Ectodermal cell (in vitro differentiated cells): ENCODE measurements around the gene TMEM203.
"Not testable (repeated sequence)": the region's sequence is repeated elsewhere in the genome, so short reads cannot be mapped to it uniquely, and the experiment has no call there.

Experiments
- H3K27ac ChIP-seq: 2 replicates; pipeline ENCODE4 v1.7.0; 2013; ENCODE audit warnings: mild to moderate bottlenecking, low read depth, low read length; ENCODE audit not compliant: insufficient read depth, poor library complexity, severe bottlenecking
- H3K27me3 ChIP-seq: 2 replicates; pipeline ENCODE4 v1.7.0; 2013; ENCODE audit warnings: mild to moderate bottlenecking, low read length; ENCODE audit not compliant: insufficient read depth, control insufficient read depth, poor library complexity, severe bottlenecking
- H3K36me3 ChIP-seq: one replicate; pipeline ENCODE4 v1.7.0; 2013; ENCODE audit warnings: low read length; ENCODE audit not compliant: control insufficient read depth, insufficient read depth
- H3K4me1 ChIP-seq: one replicate; pipeline ENCODE4 v1.7.0; 2013; ENCODE audit warnings: low read length; ENCODE audit not compliant: control insufficient read depth, insufficient read depth
- H3K4me3 ChIP-seq: 2 replicates; pipeline ENCODE4 v1.7.0; 2013; ENCODE audit warnings: low read depth, low read length, control low read depth; ENCODE audit not compliant: insufficient read depth
- H3K9me3 ChIP-seq: 2 replicates; pipeline ENCODE4 v1.7.0; 2013; ENCODE audit warnings: mild to moderate bottlenecking, low read length, moderate library complexity; ENCODE audit not compliant: control insufficient read depth
- WGBS, 2 experiments: methylation state at CpG; one replicate each; pipeline ENCODE4 v1.1.7; 2013; ENCODE audit warnings: missing lambda C conversion rate in 2 of 2; 5-methylcytosine and 5-hydroxymethylcytosine counted together

The TMEM203 gene

DNA sequence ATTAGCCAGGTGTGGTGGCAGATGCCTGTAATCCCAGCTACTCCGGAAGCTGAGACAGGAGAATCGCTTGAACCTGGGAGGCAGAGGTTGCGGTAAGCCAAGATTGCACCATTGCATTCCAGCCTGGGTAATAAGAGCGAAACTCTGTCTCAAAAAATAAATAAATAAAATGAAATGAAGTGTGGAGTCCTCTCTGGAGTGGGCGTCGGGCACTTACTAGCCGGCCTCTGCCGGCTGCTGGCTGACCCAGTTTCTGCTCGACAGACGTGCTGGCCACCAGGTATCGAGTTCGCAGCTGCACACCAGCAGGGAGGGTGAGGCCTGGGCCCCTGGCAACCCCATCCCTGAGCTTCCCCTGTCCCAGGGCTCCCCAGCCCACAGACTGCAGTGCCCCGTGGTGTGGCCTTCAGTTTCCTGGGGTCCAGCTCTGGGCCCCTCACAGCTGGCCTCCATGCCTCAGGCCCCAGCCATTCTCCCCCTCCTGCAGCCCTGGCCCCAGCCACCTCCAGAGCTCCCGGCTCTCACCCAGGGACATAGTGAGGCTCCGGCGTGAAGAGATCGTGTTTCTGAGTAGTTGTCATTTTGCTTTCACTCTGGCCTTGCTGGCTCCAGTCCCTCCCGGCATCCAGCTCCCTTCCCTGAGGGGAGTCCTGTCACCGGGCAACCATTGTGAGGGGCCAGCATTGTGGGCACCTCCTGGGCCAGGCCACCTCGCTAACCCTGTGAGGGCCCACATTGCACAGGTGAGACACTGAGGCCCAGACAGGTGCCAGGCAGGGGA lies 41.9 kb upstream of the TMEM203 start:
- 70 to 76% methylated on average over 20 of the region's 20 CpGs for WGBS, 2 experiments
- peaks cover 7% of the 10 kb centered on the region for H3K36me3 ChIP-seq
- peaks cover 43% of the 10 kb centered on the region for H3K4me1 ChIP-seq
- H3K9me3 ChIP-seq: no peaks in the 10 kb centered on the region
- no peaks in the 10 kb centered on the region for H3K27me3 ChIP-seq
- no peak overlapping the region for H3K4me3 ChIP-seq
- H3K27ac ChIP-seq: no peak overlapping the region

GRCh38 chr9:137245450-137246421 lies 40.3 kb upstream of the TMEM203 start:
- Histone ChIP-seq H3K9me3 (no peaks in the 10 kb centered on the region), H3K4me3 (no peak overlapping the region), H3K4me1 (peaks cover 32% of the 10 kb centered on the region), H3K36me3 (peaks cover 7% of the 10 kb centered on the region), H3K27ac (no peak overlapping the region), H3K27me3 (no peaks in the 10 kb centered on the region)
- 91 to 92% methylated on average over 25 of the region's 25 CpGs for WGBS, 2 experiments

DNA sequence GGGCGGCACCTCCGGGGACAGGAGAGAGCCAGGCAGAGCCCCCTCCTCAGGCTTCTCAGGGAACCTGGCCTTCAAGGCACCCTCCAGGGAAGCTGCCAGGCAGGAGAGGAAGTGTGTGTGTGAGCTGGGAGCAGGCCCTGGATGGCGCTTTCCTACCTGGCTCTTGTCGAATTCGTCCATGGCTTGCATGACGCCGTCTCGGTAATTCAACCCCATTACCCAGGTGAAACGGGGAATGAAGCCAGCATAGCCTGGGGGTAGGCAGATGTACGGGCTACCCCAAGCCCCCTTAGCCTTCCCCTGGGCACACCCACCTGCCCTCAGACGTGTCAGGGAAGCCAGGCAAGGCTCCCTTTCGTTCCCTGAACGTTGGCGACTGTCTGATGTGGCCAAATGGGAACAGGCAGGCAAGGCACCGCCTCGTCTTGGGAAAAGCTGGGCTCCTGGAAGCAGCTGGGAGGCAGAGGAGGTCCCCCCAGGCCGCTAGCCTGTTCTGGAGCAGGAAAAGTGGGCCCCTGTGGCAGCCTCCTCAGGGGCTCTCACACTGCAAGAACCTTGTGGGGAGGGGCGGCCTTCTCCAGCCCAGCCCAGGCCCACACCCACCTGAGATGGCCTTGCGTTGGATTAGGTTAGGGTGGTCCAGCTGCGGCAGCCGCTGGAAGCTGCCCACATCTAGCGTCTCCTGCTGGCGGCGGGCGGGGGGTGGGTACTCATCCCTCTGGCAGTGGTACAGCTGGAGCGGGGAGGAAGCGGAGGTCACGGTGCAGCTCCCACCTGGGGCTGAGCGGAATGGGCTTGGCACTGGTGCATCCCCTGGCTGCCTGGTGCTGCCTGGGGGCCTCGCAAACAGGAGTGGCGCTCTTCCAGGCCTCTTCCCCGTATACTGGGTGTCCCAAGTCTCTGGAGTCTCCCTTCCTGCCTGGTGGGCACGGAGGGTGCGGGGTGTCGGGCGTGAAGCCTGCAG lies 39.3 kb upstream of the TMEM203 start:
- no peak overlapping the region for H3K27ac ChIP-seq
- no peak overlapping the region for H3K4me3 ChIP-seq

DNA sequence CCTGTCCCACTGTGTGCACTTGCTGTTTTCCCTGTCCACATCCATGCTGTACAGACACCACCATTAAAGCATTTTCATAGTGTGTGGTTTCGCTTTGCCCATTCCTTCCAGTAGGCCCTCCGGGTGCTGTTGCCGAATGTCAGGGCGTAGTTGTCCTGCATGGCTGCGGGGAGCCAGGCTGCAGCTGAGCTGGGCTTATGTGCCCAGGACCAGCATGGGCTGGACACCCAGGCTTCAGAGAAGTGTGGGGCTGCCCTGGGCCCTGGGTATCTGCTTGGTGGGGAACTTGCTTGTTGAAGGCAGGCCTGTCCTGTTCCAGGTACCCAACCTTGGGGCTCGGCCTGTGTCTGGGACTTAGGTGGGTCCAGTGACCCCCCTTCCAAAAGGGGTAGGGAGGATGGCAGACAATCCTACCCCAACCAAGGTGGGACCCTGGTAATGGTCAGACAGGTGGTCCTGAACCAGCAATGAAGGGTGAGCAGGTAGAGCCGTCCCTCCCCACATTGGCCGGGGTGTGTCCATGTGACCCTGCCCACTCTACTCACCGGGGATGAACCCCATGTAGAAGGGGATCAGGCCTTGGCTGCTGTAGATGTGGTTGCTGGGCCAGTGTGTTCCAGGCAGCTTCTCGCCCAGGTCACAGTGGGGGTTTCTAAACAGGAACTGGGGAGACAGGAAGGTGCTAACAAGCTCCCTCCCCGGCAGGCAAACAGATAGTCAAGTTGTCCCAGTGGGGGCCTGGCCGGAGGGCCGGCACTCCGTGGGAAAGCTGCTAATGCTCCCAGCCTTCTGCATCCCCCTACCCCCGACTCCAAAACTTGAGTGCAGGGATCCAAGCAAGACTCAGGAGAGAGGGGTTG lies 38.4 kb upstream of the TMEM203 start:
- H3K36me3 ChIP-seq: peaks cover 7% of the 10 kb centered on the region
- 75 to 80% methylated on average over 15 of the region's 15 CpGs for WGBS, 2 experiments
- no peaks in the 10 kb centered on the region for H3K9me3 ChIP-seq
- H3K4me3 ChIP-seq: no peak overlapping the region
- H3K27me3 ChIP-seq: no peaks in the 10 kb centered on the region
- H3K27ac ChIP-seq: no peak overlapping the region
- peaks cover 34% of the 10 kb centered on the region for H3K4me1 ChIP-seq

More for the DNA sequence above, 39.3 kb upstream of the TMEM203 start:
- Histone ChIP-seq H3K9me3 (no peaks in the 10 kb centered on the region), H3K36me3 (peaks cover 7% of the 10 kb centered on the region), H3K4me1 (peaks cover 29% of the 10 kb centered on the region), H3K27me3 (no peaks in the 10 kb centered on the region)
- WGBS, 2 experiments: 75 to 77% methylated on average over 36 of the region's 36 CpGs

DNA sequence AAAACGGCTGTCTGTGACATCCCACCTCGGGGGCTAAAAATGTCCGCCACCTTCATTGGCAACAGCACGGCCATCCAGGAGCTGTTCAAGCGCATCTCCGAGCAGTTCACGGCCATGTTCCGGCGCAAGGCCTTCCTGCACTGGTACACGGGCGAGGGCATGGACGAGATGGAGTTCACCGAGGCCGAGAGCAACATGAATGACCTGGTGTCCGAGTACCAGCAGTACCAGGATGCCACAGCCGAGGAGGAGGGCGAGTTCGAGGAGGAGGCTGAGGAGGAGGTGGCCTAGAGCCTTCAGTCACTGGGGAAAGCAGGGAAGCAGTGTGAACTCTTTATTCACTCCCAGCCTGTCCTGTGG lies 37.8 kb upstream of the TMEM203 start:
- H3K36me3 ChIP-seq, H3K9me3 ChIP-seq, H3K27me3 ChIP-seq, H3K27ac ChIP-seq, H3K4me3 ChIP-seq: not testable (repeated sequence)
- peaks cover 36% of the 10 kb centered on the region for H3K4me1 ChIP-seq
- WGBS, 2 experiments: 96 to 97% methylated on average over 18 of the region's 18 CpGs

GRCh38 chr9:137242269-137243203 lies 37.1 kb upstream of the TMEM203 start:
- no peak overlapping the region for H3K27ac ChIP-seq
- WGBS, 2 experiments: 87 to 88% methylated on average over 36 of the region's 36 CpGs

GRCh38 chr9:137241490-137242268 lies 36.2 kb upstream of the TMEM203 start:
- H3K4me1 ChIP-seq: peaks cover 45% of the 10 kb centered on the region
- H3K36me3 ChIP-seq: peaks cover 7% of the 10 kb centered on the region
- H3K9me3 ChIP-seq: no peaks in the 10 kb centered on the region
- WGBS, 2 experiments: 2 to 3% methylated on average over 83 of the region's 83 CpGs
- no peaks in the 10 kb centered on the region for H3K27me3 ChIP-seq
- H3K4me3 ChIP-seq: peak overlapping the region; percentile 80
- no peak overlapping the region for H3K27ac ChIP-seq

More at GRCh38 chr9:137242269-137243203, 37.1 kb upstream of the TMEM203 start:
- Histone ChIP-seq H3K27me3 (no peaks in the 10 kb centered on the region), H3K4me3 (peak overlapping the region; percentile 80), H3K9me3 (no peaks in the 10 kb centered on the region), H3K4me1 (peaks cover 41% of the 10 kb centered on the region), H3K36me3 (peaks cover 7% of the 10 kb centered on the region)

DNA sequence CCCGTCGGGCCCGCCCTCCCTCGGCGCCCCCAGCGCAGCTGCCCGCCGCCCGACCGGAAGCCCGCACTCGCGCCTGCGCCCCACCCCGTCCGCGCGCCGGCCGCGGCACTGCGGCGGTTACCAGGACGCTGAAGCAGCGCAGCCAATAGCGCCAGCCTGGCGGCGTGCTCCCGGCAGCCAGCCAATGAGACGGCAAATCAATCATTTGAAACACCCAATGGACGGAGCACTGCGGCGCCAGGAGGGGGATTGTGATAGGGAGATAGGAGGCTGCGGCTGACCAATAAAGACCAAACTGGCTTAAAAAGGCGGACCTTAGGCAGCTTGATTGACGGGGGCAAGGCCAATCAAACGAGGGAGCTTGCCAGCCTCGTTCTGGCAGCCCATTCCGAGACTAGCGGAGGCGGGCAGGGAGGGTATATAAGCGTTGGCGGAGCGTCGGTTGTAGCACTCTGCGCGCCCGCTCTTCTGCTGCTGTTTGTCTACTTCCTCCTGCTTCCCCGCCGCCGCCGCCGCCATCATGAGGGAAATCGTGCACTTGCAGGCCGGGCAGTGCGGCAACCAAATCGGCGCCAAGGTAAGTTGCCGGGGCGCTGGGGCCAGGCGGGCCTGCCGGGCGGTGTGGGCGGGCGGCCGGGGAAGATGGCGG lies 35.5 kb upstream of the TMEM203 start, which contains the start of gene TUBB4B:
TUBB4B (plus strand) TSS at position 447 of the 649 bp plus-strand sequence; CDS start at position 521, 74 bp downstream.
- no peaks in the 10 kb centered on the region for H3K27me3 ChIP-seq
- H3K4me1 ChIP-seq: peaks cover 50% of the 10 kb centered on the region
- WGBS, 2 experiments: 0 to 1% methylated on average over 67 of the region's 67 CpGs
- peak within 1 kb of the TSS; percentile 81 for H3K4me3 ChIP-seq
- peaks cover 7% of the 10 kb centered on the region for H3K36me3 ChIP-seq
- H3K27ac ChIP-seq: peak within 1 kb of the TSS; percentile 91
- H3K9me3 ChIP-seq: no peaks in the 10 kb centered on the region
